ENCODE data around the gene CREB3.

The CREB3 gene

DNA sequence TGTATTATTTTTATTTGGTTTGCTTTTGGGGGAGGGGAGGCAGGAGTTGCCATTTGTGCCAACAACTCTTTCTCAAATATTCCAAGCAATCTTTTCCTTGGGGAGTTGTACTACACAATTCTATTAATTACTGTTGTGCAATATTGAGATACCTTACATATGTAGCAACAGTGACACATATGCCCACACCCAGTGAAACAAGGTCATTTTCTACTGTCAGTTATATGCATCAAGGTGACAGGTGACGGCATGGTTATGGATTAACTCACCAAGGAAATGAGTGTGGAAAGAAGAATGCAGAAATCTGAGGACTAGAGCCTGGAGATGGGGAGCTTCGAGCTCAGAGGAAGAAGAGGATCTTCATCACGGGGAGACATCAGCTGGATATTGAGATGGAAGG is 39.5 kb downstream of the CREB3 start:
- DNase-seq (ENCODE audit: low spot score) = peak; percentile 17
- FAIRE-seq = no peak

DNA sequence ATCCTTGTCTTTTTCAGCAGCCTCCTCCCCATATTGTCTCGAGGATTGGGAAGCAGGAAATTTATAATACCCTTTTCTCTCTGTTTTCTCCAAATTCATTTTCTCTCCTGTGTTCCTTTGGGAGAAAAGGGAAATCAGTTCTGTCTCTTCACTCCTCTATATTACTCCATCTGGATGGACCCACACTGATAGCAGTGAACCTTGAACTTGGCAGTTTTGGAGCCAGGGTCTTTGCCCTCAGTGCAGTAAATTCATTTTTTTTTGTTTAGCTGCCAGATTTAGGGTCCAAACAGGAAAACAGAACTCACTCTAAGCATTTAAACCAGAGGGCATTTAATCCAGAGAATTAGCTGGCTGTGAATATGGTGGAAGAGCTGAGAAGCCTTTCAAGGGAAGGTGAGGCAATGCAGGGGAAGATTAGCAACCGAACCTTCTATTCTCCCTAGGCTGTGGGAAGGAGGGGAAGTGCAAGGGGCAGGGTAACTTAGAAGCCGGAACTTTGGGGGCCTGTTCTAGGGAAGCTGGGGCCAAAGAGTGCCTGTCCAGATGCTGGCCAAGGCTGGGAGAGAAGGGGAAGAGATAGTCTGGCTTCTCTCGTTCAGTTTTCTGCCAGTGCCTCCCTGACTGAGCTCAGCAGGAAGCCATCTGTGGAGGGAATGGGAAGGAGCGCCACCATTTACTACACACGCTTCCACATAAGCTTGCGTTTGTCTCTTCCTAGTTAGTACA is 42.6 kb downstream of the CREB3 start:
- no peak for FAIRE-seq
- DNase-seq (ENCODE audit: low spot score) = no peak

DNA sequence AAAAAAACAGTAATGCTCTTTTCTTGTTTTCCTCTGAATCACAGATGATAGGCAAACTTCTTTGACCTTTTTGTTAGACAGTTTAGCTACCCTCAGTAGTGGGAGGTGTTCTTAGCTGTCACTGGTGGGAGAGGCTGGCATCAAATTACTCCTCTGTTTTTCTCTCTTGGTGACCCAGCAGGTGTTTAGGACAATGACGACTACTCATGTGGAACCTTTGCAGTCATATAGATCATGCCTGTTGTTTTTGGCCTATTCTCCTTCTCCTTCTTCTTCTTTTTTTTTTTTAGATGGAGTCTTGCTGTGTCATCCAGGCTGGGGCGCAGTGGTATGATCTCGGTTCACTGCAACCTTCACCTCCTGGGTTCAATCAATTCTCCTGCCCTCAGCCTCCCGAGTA is 43.6 kb downstream of the CREB3 start:
- DNase-seq (ENCODE audit: low spot score) (no peak), FAIRE-seq (no peak)

DNA sequence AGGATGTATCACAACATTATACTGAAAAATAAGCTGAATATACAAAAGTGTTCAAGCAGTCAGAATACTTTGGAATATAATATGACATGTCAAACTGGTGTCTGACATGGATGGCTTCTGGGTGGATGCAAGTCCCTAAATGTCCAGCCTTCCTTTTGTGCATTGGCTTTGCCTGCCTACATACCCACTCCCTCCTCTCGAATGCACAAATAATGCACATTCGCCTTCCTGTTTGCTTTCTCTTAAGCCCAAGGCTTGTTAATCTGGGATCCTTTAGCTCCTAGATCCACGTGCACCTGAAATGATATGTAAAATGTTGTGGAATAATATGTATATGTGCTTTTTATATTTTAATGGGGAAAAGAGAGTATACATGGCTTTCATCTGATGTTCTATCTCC is 46.0 kb downstream of the CREB3 start:
- DNase-seq (ENCODE audit: low spot score) = no peak
- FAIRE-seq = no peak

DNA sequence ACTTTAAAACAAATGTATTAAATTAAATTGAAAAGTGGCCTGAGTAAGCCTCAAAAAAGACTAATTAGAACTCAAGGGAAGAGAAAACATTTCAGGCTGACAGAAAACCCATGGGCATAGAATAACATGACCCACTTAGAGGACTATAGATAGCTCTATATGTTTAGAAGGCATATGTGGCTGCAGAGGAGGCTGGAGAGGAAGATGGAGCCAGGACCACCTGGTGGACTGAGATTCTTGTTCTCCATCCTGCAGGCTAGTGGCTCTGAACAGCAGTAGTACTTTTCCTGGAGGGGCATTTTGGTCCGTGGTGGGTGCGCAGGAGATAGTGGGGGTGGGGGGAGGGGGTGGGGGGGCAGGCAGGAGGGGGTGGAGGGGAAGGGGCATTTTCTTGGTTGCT is 48.6 kb downstream of the CREB3 start:
- FAIRE-seq (no peak), DNase-seq (ENCODE audit: low spot score) (no peak)

DNA sequence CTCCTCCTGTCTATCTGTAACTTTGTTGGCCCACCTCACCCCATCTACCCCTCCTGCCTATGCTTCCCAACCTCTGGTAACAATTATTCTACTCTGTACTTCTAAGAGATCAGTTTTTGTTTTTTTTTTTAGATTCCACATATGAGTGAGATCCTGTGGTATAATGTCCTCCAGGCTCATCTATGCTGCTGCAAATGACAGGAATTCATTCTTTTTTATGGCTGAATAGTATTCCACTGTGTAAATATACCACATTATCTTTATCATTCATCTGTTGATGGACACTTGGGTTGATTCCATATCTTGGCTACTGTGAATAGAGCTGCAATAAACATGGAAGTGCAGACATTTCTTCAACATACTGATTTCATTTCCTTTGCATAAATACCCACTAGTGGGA is 51.0 kb downstream of the CREB3 start:
- FAIRE-seq (no peak), DNase-seq (ENCODE audit: low spot score) (no peak)

Data from RCC 7860 (cell line).